GM12891 (cell line): ENCODE data around the gene PFN4.

Experiments used
- PAX5 ChIP-seq: IDR thresholded peaks from 2 replicates; pipeline ENCODE4 v1.6.1; 2011; ENCODE audit warnings: low read length, moderate library complexity, mild to moderate bottlenecking; ENCODE audit not compliant: insufficient read depth, severe bottlenecking
- POLR2A ChIP-seq: IDR thresholded peaks from 2 replicates; pipeline ENCODE4 v1.6.1; 2011; ENCODE audit warnings: low read depth, low read length, control low read depth
- POLR2AphosphoS5 ChIP-seq: IDR thresholded peaks from 2 replicates; pipeline ENCODE4 v1.6.1; 2011; ENCODE audit warnings: low read depth, low read length, control low read depth
- POU2F2 ChIP-seq: IDR thresholded peaks from 2 replicates; pipeline ENCODE4 v1.6.1; 2011; ENCODE audit warnings: low read depth, mild to moderate bottlenecking, control low read depth, low read length, moderate library complexity
- SPI1 ChIP-seq: IDR thresholded peaks from 2 replicates; pipeline ENCODE4 v1.6.1; 2011; ENCODE audit warnings: low read depth, low read length, control low read depth
- TAF1 ChIP-seq: IDR thresholded peaks from 2 replicates; pipeline ENCODE4 v1.6.1; 2011; ENCODE audit warnings: low read depth, low read length, control low read depth

GRCh38 chr2:24072259-24072658 is 50.9 kb downstream of the PFN4 start:
- TF ChIP-seq POLR2AphosphoS5 (no peak), POLR2A (no peak), TAF1 (no peak), POU2F2 (no peak), SPI1 (no peak), PAX5 (no peak)
